Right lobe of liver (tissue), 4 donors: ENCODE data around the gene KLHL6.

Experiments
- CTCF ChIP-seq, 4 donors: fragments of 200-600 bp in 3 of 4; fragments of 450-650 bp in 1 of 4; IDR thresholded peaks; one replicate each; pipeline versions ENCODE4 v1.5.1 to v1.8.0; 2016 to 2022; ENCODE audit warnings: antibody characterized with exemption in 4 of 4, mild to moderate bottlenecking in 2 of 4
- POLR2A ChIP-seq: fragments of 450-650 bp; IDR thresholded peaks from one replicate; pipeline ENCODE4 v1.6.1; 2017; ENCODE audit warnings: antibody characterized with exemption, mild to moderate bottlenecking
- donor health status: DM: no; HTN: no; CAD: no.
- donor health status: DM: no; HTN: no; CAD: no.
- donor health status: DM: no; HTN: yes; CAD: no.

- TF ChIP-seq CTCF (IDR thresholded peaks at IDR 0.05): no peak
- no peak for TF ChIP-seq POLR2A
Measured at GRCh38 chr3:183500981-183501704, 54.4 kb downstream of the KLHL6 start.
